Activated gamma-delta T cell treated with anti-CD3 and anti-CD28 coated beads, Interleukin-2, amount 50 U/mL, for 16 hours (primary cell): Measurements from ENCODE around the gene DNAH3.

Experiments used
- DNase-seq: peaks from one replicate; pipeline ENCODE4 v3.0.0-alpha.2; 2020; ENCODE audit warnings: low read depth

The DNAH3 gene

GRCh38 chr16:20903899-20904506, 246.6 kb downstream of the DNAH3 start:
- no peak for DNase-seq

- DNase-seq, result no peak
Measured at GRCh38 chr16:20903116-20903898, 247.3 kb downstream of the DNAH3 start.

GRCh38 chr16:20902426-20902825, 248.2 kb downstream of the DNAH3 start:
- DNase-seq, result no peak

- DNase-seq, result no peak
Measured at GRCh38 chr16:20901436-20902112, 249.1 kb downstream of the DNAH3 start.

- DNase-seq, result no peak
Measured at GRCh38 chr16:20901068-20901435, 249.6 kb downstream of the DNAH3 start.

GRCh38 chr16:20900299-20901067, 250.2 kb downstream of the DNAH3 start, which contains the start of the genes DCUN1D3 and LYRM1:
TSS of gene DCUN1D3 (minus strand) at chr16:20900358. CDS start at chr16:20862538, 37,820 bp downstream.
TSS of gene LYRM1 (plus strand) at chr16:20900771. CDS start at chr16:20915556, 14,785 bp downstream.
- DNase-seq, result peak; percentile 79

GRCh38 chr16:20899477-20900298, 251.0 kb downstream of the DNAH3 start:
- no peak for DNase-seq

GRCh38 chr16:20899071-20899470, 251.6 kb downstream of the DNAH3 start:
- no peak for DNase-seq

GRCh38 chr16:20897922-20898321, 252.7 kb downstream of the DNAH3 start:
- DNase-seq, result no peak

- DNase-seq, result no peak
Measured at GRCh38 chr16:20897253-20897897, 253.3 kb downstream of the DNAH3 start.

- no peak for DNase-seq
Measured at GRCh38 chr16:20894388-20894787, 256.3 kb downstream of the DNAH3 start.

GRCh38 chr16:20889625-20890275, 260.9 kb downstream of the DNAH3 start:
- no peak for DNase-seq

- DNase-seq, result no peak
Measured at GRCh38 chr16:20887207-20887606, 263.4 kb downstream of the DNAH3 start.

- no peak for DNase-seq
Measured at GRCh38 chr16:20886320-20886719, 264.3 kb downstream of the DNAH3 start.

GRCh38 chr16:20884240-20884556, 266.4 kb downstream of the DNAH3 start:
- no peak for DNase-seq

- no peak for DNase-seq
Measured at GRCh38 chr16:20883554-20884239, 266.9 kb downstream of the DNAH3 start.
